ENCODE measurements around the gene ERMARD. TPM values are rescaled to one million over a fixed set of nuclear protein-coding genes. Genes with fewer than 3 reads are reported as not detected.

Gene ERMARD
- total RNA-seq, 3 donors from 2014 or later = 16.6 to 25.2 (median 23.1) TPM

GRCh38 chr6:169788809-169789145 lies 37.4 kb downstream of the ERMARD start:
- TF ChIP-seq CTCF (IDR thresholded peaks at IDR 0.05) = no peak
- ATAC-seq (no peak), DNase-seq (no peak)
- Histone ChIP-seq H3K4me3 (no peak overlapping the region), H3K4me1 (ENCODE audit: low read depth) (peaks cover 9% of the 10 kb centered on the region), H3K9me3 (no peaks in the 10 kb centered on the region), H3K36me3 (ENCODE audit: low read depth) (no peaks in the 10 kb centered on the region)
- intact Hi-C loops (cut with DNase I, micrococcal nuclease) = no loop called here

GRCh38 chr6:169789146-169789943 lies 37.9 kb downstream of the ERMARD start:
- ATAC-seq (no peak), DNase-seq (no peak)
- Histone ChIP-seq H3K4me3 (no peak overlapping the region), H3K36me3 (ENCODE audit: low read depth) (no peaks in the 10 kb centered on the region), H3K9me3 (no peaks in the 10 kb centered on the region), H3K4me1 (ENCODE audit: low read depth) (peaks cover 9% of the 10 kb centered on the region)
- intact Hi-C loops (cut with DNase I, micrococcal nuclease) = no loop called here
- no peak for TF ChIP-seq CTCF (IDR thresholded peaks at IDR 0.05)

GRCh38 chr6:169789944-169790927 lies 38.8 kb downstream of the ERMARD start:
- Histone ChIP-seq H3K4me3 (peak overlapping the region; percentile 9), H3K4me1 (ENCODE audit: low read depth) (peaks cover 9% of the 10 kb centered on the region), H3K36me3 (ENCODE audit: low read depth) (no peaks in the 10 kb centered on the region), H3K9me3 (no peaks in the 10 kb centered on the region)
- ATAC-seq (peak; percentile 97), DNase-seq (peak; percentile 79 to 85 (median 79))
- intact Hi-C loops (cut with DNase I, micrococcal nuclease) = no loop called here
- TF ChIP-seq CTCF (IDR thresholded peaks at IDR 0.05) = peak; percentile 96

GRCh38 chr6:169791721-169792131 lies 40.3 kb downstream of the ERMARD start:
- H3K9me3 ChIP-seq = no peaks in the 10 kb centered on the region
- H3K36me3 ChIP-seq (ENCODE audit: low read depth) = no peaks in the 10 kb centered on the region
- peaks cover 9% of the 10 kb centered on the region for H3K4me1 ChIP-seq (ENCODE audit: low read depth)
- DNase-seq (no peak), ATAC-seq (no peak)
- no peak overlapping the region for H3K4me3 ChIP-seq
- intact Hi-C loops (cut with DNase I, micrococcal nuclease) = no loop called here
- no peak for TF ChIP-seq CTCF (IDR thresholded peaks at IDR 0.05)

- H3K36me3 ChIP-seq (ENCODE audit: low read depth) = no peaks in the 10 kb centered on the region
- DNase-seq (no peak), ATAC-seq (no peak)
- no peaks in the 10 kb centered on the region for H3K9me3 ChIP-seq
- peaks cover 9% of the 10 kb centered on the region for H3K4me1 ChIP-seq (ENCODE audit: low read depth)
- intact Hi-C loops (cut with DNase I, micrococcal nuclease) = no loop called here
- no peak for TF ChIP-seq CTCF (IDR thresholded peaks at IDR 0.05)
- H3K4me3 ChIP-seq = no peak overlapping the region
Observed at GRCh38 chr6:169792306-169793015, 41.0 kb downstream of the ERMARD start.
